PFSK-1 (cell line): ENCODE measurements around the gene FICD.

Experiments
- FOXP2 ChIP-seq: optimal IDR thresholded peaks from 2 replicates; pipeline ENCODE3; 2011; ENCODE audit warnings: borderline replicate concordance, control low read depth, inconsistent platforms; ENCODE audit not compliant: insufficient read depth; ENCODE audit errors: extremely low read length, extremely low read depth
- POLR2AphosphoS5 ChIP-seq: IDR thresholded peaks from 2 replicates; pipeline ENCODE4 v1.6.1; 2012; ENCODE audit warnings: low read depth, mild to moderate bottlenecking, control low read depth, low read length, moderate library complexity
- SIN3A ChIP-seq: IDR thresholded peaks from 2 replicates; pipeline ENCODE4 v1.6.1; 2012; ENCODE audit warnings: mild to moderate bottlenecking, low read length, moderate library complexity, borderline replicate concordance; ENCODE audit not compliant: insufficient read depth
- TAF1 ChIP-seq: IDR thresholded peaks from 2 replicates; pipeline ENCODE4 v1.6.1; 2012; ENCODE audit warnings: low read length, control low read depth, borderline replicate concordance; ENCODE audit not compliant: insufficient read depth
- TF ChIP-seq, protein P1 (sequence below), 2 experiments: IDR thresholded peaks; 2 replicates each; pipeline versions ENCODE4 v1.6.1 to v1.8.0; 2011 to 2012; ENCODE audit warnings: low read depth in 2 of 2, low read length in 2 of 2, control low read depth in 1 of 2, inconsistent platforms in 1 of 2, mild to moderate bottlenecking in 1 of 2, moderate library complexity in 1 of 2; ENCODE audit not compliant: insufficient read depth in 1 of 2

Gene FICD

GRCh38 chr12:108514468-108514972 lies 557 bp upstream of the FICD start:
- TF ChIP-seq FOXP2, result no peak

- no peak for TF ChIP-seq POLR2AphosphoS5
- TF ChIP-seq SIN3A, result no peak
- no peak for TF ChIP-seq FOXP2
- TF ChIP-seq TAF1, result no peak
- TF ChIP-seq, protein P1, sequence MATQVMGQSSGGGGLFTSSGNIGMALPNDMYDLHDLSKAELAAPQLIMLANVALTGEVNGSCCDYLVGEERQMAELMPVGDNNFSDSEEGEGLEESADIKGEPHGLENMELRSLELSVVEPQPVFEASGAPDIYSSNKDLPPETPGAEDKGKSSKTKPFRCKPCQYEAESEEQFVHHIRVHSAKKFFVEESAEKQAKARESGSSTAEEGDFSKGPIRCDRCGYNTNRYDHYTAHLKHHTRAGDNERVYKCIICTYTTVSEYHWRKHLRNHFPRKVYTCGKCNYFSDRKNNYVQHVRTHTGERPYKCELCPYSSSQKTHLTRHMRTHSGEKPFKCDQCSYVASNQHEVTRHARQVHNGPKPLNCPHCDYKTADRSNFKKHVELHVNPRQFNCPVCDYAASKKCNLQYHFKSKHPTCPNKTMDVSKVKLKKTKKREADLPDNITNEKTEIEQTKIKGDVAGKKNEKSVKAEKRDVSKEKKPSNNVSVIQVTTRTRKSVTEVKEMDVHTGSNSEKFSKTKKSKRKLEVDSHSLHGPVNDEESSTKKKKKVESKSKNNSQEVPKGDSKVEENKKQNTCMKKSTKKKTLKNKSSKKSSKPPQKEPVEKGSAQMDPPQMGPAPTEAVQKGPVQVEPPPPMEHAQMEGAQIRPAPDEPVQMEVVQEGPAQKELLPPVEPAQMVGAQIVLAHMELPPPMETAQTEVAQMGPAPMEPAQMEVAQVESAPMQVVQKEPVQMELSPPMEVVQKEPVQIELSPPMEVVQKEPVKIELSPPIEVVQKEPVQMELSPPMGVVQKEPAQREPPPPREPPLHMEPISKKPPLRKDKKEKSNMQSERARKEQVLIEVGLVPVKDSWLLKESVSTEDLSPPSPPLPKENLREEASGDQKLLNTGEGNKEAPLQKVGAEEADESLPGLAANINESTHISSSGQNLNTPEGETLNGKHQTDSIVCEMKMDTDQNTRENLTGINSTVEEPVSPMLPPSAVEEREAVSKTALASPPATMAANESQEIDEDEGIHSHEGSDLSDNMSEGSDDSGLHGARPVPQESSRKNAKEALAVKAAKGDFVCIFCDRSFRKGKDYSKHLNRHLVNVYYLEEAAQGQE (IDR thresholded peaks at IDR 0.05; ENCODE audit: insufficient read depth in 1 of 2, low read depth in 2 of 2, low read length in 2 of 2), result no peak
These were observed 839 bp downstream of the FICD start for GRCh38 chr12:108515916-108516315.

DNA sequence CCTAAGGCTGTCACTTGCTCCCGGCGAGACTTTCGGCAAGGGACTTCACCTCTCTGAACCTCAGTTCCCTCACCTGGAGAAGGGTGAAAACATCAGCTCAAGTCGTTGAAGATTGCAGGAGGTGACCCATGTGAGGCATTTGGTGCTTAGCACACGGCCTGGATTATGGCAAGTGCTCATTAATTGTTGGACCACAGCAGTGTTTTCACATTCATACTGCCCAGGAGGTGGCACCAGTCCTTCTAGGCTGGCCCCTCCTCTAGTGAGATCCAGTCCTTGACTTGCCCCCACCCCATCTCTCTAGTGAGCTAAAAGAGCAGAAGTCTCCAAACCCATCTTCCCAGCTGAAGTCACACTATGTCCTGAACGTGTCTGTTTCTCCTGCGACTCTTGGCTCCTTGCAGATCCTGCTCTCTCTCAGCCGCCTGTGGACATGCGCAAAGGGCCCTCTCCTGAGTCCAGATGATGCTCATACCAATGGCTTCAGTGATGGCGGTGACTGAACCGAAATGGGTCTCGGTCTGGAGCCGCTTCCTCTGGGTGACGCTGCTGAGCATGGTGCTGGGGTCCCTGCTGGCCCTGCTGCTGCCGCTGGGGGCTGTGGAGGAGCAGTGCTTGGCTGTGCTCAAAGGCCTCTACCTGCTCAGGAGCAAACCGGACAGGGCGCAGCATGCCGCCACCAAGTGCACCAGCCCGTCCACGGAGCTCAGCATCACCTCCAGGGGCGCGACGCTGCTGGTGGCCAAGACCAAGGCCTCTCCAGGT lies 1.6 kb downstream of the FICD start:
- TF ChIP-seq, protein P1 (IDR thresholded peaks at IDR 0.05; ENCODE audit: insufficient read depth in 1 of 2, low read depth in 2 of 2, low read length in 2 of 2), result no peak
- TF ChIP-seq POLR2AphosphoS5, result no peak
- TF ChIP-seq FOXP2, result no peak
- no peak for TF ChIP-seq TAF1
- no peak for TF ChIP-seq SIN3A

DNA sequence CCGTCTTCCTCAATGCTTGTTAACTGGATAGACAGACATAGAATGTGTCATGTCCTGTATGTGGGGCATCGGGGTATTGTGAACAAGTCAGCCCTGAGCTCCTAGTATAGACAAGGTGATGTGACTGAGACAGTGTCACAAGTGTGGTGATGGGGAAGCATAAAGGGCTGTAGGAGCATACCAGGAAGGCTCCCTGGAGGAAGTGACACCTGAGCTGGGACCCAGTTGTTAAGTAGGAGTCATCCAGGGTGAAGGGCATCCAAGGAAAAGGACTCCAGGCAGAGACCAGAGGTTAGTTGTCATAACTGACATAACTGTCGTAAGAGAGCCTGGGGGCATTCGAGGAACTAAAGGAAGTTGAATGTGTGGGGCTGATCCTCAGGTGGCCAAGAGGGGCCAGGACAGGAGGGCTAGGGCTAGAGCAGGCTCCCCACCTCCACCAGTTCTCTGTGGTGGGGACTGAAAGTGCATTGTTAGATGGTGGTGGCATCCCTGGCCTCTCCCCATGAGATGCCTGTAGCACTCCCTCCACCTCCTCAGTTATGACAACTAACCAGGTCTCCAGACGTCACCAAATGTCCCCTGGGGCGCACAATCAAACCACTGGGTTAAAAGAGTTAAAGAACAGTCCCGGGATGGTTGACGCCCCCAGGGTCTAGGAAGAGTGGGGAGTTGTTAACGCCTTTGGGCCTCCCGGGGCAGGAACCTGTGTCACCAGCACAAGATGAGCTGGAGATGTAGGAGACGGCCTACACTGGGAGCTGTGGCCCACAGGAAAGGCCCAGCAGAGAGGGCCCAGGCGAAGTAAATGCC lies 2.4 kb downstream of the FICD start:
- TF ChIP-seq FOXP2 (no peak), TAF1 (no peak), POLR2AphosphoS5 (no peak), SIN3A (no peak)
- TF ChIP-seq, protein P1 (IDR thresholded peaks at IDR 0.05; ENCODE audit: insufficient read depth in 1 of 2, low read depth in 2 of 2, low read length in 2 of 2), result no peak

DNA sequence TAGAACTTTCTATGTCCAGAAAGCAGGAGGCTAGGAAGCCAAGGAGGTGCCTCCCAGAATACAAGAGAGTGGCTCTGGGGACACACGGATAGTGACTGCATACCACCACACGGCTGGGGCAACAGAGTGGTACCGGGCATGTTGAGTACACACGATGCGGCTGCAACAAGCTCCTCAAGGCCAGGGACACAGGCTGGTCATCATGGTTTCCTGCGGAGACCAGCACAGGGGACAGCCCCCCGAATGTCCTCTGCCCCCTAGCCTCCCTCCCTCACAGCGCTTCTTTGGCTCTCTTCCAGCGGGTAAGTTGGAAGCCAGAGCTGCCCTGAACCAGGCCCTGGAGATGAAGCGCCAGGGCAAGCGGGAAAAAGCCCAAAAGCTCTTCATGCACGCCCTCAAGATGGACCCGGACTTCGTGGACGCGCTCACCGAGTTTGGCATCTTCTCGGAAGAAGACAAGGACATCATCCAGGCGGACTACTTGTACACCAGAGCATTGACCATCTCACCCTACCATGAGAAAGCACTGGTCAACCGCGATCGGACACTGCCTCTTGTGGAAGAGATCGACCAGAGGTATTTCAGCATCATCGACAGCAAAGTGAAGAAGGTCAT lies 3.1 kb downstream of the FICD start:
- TF ChIP-seq FOXP2 (no peak), SIN3A (no peak), TAF1 (no peak), POLR2AphosphoS5 (no peak)
- TF ChIP-seq, protein P1 (IDR thresholded peaks at IDR 0.05; ENCODE audit: insufficient read depth in 1 of 2, low read depth in 2 of 2, low read length in 2 of 2), result no peak
